Astrocyte of the cerebellum (primary cell): Measurements from ENCODE around the gene STK4.

ENCODE experiments used
- DNase-seq: peaks from one replicate; pipeline ENCODE4 v3.0.0-alpha.2; 2011; ENCODE audit warnings: low read depth
- H3K4me3 ChIP-seq: 2 replicates; pipeline ENCODE4 v1.5.1; 2011; ENCODE audit warnings: mild to moderate bottlenecking, low read depth, low read length, moderate library complexity
- in situ Hi-C: cut with HindIII; loops from 2 replicates; pipeline ENCODE4 v1.10.0; 2017; ENCODE audit warnings: low sequenced_read_pairs
- TF ChIP-seq, protein P1 (sequence below): IDR thresholded peaks from 2 replicates; pipeline ENCODE4 v1.5.1; 2012; ENCODE audit warnings: low read length, low read depth, moderate library complexity, mild to moderate bottlenecking; ENCODE audit errors: missing control alignments

Gene STK4

DNA sequence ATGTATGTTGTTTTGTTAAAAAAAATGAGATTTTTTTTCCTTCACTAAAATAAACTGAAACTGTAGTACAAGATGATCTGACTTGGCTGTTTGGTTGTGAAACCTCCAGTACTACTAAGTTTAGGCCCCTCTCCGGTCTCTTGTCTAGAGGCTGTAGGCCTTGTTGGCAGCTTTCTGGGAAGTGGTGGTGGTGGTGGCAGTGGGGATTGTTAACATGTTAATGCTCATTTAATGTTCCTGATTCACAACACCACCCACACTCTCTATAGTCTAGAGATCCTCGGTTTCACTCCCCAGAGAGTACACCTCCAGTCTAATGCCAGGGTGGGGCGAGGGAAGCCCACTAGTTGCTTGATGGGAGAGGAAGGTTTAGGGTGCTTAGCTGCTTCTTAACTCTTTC lies 24.1 kb downstream of the STK4 start:
- no peak for DNase-seq
- no peak overlapping the region for H3K4me3 ChIP-seq
- TF ChIP-seq, protein P1, sequence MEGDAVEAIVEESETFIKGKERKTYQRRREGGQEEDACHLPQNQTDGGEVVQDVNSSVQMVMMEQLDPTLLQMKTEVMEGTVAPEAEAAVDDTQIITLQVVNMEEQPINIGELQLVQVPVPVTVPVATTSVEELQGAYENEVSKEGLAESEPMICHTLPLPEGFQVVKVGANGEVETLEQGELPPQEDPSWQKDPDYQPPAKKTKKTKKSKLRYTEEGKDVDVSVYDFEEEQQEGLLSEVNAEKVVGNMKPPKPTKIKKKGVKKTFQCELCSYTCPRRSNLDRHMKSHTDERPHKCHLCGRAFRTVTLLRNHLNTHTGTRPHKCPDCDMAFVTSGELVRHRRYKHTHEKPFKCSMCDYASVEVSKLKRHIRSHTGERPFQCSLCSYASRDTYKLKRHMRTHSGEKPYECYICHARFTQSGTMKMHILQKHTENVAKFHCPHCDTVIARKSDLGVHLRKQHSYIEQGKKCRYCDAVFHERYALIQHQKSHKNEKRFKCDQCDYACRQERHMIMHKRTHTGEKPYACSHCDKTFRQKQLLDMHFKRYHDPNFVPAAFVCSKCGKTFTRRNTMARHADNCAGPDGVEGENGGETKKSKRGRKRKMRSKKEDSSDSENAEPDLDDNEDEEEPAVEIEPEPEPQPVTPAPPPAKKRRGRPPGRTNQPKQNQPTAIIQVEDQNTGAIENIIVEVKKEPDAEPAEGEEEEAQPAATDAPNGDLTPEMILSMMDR, result no peak
- in situ Hi-C loops, result no loop called here

GRCh38 chr20:44990957-44991356 lies 24.6 kb downstream of the STK4 start:
- in situ Hi-C loops, result no loop called here
- DNase-seq, result no peak
- no peak overlapping the region for H3K4me3 ChIP-seq
- TF ChIP-seq, protein P1, result no peak

GRCh38 chr20:44993343-44993742 lies 27.0 kb downstream of the STK4 start:
- TF ChIP-seq, protein P1, result no peak
- in situ Hi-C loops, result no loop called here
- DNase-seq, result no peak
- H3K4me3 ChIP-seq, result no peak overlapping the region

DNA sequence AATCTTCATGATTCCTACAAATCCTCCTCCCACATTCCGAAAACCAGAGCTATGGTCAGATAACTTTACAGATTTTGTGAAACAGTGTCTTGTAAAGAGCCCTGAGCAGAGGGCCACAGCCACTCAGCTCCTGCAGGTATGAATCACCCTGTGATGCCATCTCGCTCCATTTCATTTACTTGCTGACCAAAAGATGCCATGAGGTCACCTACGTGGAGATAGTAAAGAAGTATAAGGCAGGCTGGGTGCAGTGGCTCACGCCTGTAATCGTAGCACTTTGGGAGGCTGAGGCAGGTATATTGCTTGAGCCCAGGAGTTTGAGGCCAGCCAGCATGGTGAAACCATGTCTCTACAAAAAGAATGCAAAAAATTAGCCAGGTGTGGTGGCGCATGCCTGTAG lies 30.9 kb downstream of the STK4 start:
- TF ChIP-seq, protein P1, result no peak
- in situ Hi-C loops, result no loop called here

GRCh38 chr20:44997668-44998067 lies 31.4 kb downstream of the STK4 start:
- in situ Hi-C loops, result no loop called here
- no peak for DNase-seq
- TF ChIP-seq, protein P1, result no peak
- H3K4me3 ChIP-seq, result no peak overlapping the region

More for the DNA sequence above, 30.9 kb downstream of the STK4 start:
- H3K4me3 ChIP-seq, result no peak overlapping the region
- no peak for DNase-seq

GRCh38 chr20:45008521-45009049 lies 42.3 kb downstream of the STK4 start:
- TF ChIP-seq, protein P1, result no peak
- DNase-seq, result no peak
- no peak overlapping the region for H3K4me3 ChIP-seq
- in situ Hi-C loops, result loop anchor here (25.0 kb wide), 1 partner anchor 279 kb away; no protein-coding TSS in a partner anchor
